Lower leg skin (tissue), 3 donors: ENCODE data around the gene DBNDD1.
"Not testable (repeated sequence)": the region's sequence is repeated elsewhere in the genome, so short reads cannot be mapped to it uniquely, and the experiment has no call there.

Experiments
- POLR2A ChIP-seq, 2 donors: fragments of 450-650 bp; IDR thresholded peaks; one replicate each; pipeline ENCODE4 v1.6.1; 2016 to 2017; ENCODE audit warnings: antibody characterized with exemption in 2 of 2, mild to moderate bottlenecking in 1 of 2, moderate library complexity in 1 of 2
- TF ChIP-seq, protein P1 (sequence below), 3 donors: fragments of 450-650 bp; IDR thresholded peaks; one replicate each; pipeline ENCODE4 v1.5.1; 2016; ENCODE audit warnings: antibody characterized with exemption in 3 of 3, mild to moderate bottlenecking in 3 of 3, moderate library complexity in 2 of 3

DNA sequence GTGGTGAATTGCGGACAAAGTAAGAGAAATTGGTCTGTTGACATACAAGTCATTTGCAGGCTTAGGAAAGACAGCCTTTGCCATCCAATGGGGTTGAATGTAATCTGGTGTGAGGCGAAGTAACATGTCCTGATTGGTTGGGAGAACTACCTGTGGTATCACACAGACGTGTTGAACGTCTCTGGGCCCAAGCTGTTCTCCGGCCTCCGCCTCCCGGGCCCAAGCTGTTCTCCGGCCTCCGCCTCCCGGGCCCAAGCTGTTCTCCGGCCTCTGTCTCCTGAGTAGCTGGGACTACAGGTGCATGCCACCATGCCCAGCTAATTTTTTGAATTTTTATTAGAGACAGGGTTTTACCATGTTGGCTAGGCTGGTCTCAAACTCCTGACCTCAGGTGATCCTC is 51.2 kb downstream of the DBNDD1 start:
- TF ChIP-seq POLR2A (IDR thresholded peaks at IDR 0.05): not testable (repeated sequence)
- TF ChIP-seq, protein P1, sequence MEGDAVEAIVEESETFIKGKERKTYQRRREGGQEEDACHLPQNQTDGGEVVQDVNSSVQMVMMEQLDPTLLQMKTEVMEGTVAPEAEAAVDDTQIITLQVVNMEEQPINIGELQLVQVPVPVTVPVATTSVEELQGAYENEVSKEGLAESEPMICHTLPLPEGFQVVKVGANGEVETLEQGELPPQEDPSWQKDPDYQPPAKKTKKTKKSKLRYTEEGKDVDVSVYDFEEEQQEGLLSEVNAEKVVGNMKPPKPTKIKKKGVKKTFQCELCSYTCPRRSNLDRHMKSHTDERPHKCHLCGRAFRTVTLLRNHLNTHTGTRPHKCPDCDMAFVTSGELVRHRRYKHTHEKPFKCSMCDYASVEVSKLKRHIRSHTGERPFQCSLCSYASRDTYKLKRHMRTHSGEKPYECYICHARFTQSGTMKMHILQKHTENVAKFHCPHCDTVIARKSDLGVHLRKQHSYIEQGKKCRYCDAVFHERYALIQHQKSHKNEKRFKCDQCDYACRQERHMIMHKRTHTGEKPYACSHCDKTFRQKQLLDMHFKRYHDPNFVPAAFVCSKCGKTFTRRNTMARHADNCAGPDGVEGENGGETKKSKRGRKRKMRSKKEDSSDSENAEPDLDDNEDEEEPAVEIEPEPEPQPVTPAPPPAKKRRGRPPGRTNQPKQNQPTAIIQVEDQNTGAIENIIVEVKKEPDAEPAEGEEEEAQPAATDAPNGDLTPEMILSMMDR (IDR thresholded peaks at IDR 0.05): not testable (repeated sequence)
